Hippocampal formation (tissue), 2 donors: ENCODE data around the gene ACVR2A.

Experiments
- DNase-seq, 2 donors: peaks; one replicate each; lab custom pipeline; 2025; lab: John Stamatoyannopoulos, UW

Gene ACVR2A

GRCh38 chr2:147924647-147925046 lies 79.8 kb downstream of the ACVR2A start:
- no peak for DNase-seq

- no peak for DNase-seq
Measured at GRCh38 chr2:147925886-147926285, 81.1 kb downstream of the ACVR2A start.

- DNase-seq, result no peak
Measured at GRCh38 chr2:147927053-147927588, 82.3 kb downstream of the ACVR2A start.

DNA sequence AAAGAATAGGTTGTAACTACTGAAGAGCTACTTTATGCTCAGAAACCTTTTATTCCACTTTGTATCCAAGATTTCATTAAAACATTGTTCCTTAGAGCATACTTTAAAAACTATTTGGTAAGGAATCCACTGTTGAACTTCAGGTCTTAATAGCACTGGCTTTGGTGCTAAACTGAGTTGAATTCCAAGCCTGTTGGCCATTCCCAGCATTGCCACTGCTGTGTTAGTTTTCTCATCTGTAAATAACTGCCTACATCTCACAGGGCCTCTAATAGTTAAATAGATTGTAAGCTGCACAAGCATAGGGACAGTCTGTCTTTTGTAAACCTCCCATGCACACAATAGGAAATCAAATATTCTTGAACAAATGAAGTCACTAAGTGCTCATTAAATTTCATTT lies 89.1 kb downstream of the ACVR2A start:
- no peak for DNase-seq

DNA sequence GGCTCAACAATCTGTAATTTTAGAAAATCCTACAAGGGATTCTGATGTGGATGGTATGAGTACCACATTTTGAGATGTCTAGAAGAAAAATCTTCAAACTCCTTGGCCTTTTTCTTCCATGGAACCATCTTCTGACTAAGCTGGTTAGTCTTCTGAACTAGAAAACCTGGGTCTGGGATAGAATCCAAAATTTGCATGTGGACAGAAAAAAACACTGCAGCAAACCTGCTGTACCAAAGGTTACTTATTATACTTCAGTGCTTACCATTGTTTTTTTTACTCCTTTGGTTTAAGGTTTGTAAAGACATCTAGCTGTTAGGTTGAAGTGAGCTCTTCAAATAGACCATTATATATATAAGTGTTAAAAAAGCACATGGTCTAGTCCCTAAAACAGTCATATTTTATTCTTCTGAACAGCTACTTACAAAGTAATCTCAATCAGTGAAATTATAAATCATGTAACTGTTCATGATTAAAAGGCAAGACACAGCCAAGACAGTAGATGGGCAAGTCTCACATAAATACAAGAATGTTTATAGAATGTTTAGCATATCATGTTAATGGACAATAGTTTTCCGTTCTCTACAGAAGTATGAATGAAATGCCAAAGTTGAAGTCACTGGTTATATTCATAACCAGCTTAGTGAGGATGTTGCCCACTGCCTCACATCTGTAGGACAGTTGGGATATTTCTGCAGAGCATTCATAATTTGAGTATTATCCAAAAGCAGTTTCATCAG lies 90.2 kb downstream of the ACVR2A start:
- no peak for DNase-seq

- peak in 1 of 2 donors; percentile 69 for DNase-seq
Measured at GRCh38 chr2:147937744-147938349, 93.0 kb downstream of the ACVR2A start.

DNA sequence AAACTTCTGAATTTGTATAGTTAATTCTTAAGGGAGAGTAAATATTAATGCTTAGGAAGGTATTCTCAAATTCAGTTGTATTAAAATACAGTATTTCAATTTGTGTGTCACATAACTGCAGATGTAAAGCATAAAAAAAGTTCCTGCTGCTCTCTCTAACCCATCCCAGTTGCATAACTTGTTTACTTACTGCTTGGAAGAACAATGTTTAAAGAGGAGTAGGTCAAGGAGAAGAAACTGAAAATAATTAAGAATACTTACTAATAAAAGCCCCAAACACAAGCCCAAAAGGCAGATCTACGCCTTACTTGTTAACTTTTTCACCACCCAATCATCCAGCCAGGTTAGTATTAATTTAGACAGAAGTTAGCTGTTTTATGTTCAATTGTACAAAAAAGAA lies 94.5 kb downstream of the ACVR2A start:
- no peak for DNase-seq

DNA sequence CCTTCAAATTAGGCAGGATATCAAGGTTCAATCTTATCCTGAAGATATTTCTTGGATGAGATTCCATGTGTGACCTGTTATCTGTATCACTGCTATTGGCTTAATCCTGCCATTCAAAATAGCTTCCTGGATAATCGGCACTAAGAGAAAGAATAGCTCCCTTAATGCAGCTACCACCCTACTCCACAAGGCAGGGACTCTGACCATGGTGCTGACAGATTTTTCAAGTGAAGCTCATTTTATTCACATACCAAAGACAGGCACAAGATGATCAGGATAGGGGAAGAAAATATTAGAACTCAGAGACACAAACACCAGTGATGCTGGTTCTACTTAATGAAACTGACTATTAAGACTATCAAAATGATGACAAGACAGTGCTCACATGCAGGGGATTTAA lies 100.8 kb downstream of the ACVR2A start:
- no peak for DNase-seq

- no peak for DNase-seq
Measured at GRCh38 chr2:147952118-147952517, 107.3 kb downstream of the ACVR2A start.

DNA sequence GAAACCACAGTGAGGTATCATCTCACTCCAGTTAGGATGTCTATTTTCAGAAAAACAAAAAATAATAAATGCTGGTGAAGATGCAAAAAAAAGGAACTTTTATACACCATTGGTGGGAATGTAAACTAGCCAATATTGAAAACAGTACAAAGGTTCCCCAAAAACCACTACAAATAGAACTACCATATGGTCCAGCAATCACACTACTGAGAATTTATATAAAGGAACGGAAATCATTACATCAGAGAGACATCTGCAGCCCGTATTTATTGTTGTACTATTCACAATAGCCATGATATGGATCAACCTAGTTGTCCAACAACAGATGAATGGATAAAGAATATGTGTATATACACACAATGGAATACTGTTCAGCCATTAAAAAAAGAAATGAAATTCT lies 123.7 kb downstream of the ACVR2A start:
- no peak for DNase-seq

- DNase-seq, result no peak
Measured at GRCh38 chr2:147976102-147976501, 131.3 kb downstream of the ACVR2A start.

DNA sequence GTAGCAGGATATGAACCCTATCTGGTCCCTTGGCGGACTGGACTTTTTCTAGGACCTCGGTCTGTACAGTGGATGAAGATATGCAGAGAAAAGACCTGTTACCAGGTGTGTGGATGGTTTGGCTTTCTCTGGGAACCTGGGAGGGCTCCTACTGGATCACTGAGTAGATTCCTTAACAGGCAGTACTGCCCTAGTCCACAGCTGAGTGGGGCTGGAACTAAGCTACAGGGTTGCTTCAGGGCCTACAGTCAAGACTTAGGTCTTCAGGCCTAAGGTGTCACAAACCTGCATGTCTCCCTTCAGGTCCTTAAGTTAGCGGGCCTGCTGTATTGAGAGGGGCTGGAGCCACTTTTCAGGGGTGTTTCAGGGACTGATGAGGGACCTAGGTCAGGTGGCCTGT lies 132.8 kb downstream of the ACVR2A start:
- DNase-seq, result no peak
